Right atrium auricular region (tissue), 2 donors: ENCODE measurements around the gene DCST1. TPM values are rescaled to one million over a fixed set of nuclear protein-coding genes. Genes with fewer than 3 reads are reported as not detected.

Experiments used
- DNase-seq: peaks from one replicate; pipeline ENCODE4 v3.0.0-alpha.2; 2019; ENCODE audit warnings: low spot score
- H3K27ac ChIP-seq, 2 donors: fragments of 200-600 bp; sonication (generic); 1 replicate in 1 of 2; 2 replicates in 1 of 2; pipeline ENCODE4 v1.5.1; 2016 to 2019
- H3K27me3 ChIP-seq, 2 donors: fragments of 200-600 bp; sonication (generic); one replicate each; pipeline versions ENCODE4 v1.5.1 to v1.6.0; 2017 to 2019
- H3K36me3 ChIP-seq: fragments of 200-600 bp; sonication (generic); one replicate; pipeline ENCODE4 v1.5.1; 2016
- H3K4me1 ChIP-seq, 2 donors: fragments of 200-600 bp; sonication (generic); one replicate each; pipeline versions ENCODE4 v1.5.1 to v1.6.0; 2017 to 2019
- H3K4me3 ChIP-seq, 2 donors: fragments of 200-600 bp; sonication (generic); 1 replicate in 1 of 2; 2 replicates in 1 of 2; pipeline ENCODE4 v1.5.1; 2017 to 2019; ENCODE audit warnings: mild to moderate bottlenecking in 1 of 2, moderate library complexity in 1 of 2
- H3K9me3 ChIP-seq, 2 donors: fragments of 200-600 bp; sonication (generic); one replicate each; pipeline ENCODE4 v1.5.1; 2019
- total RNA-seq, 2 donors: library from RNA; depleted of rRNA; stranded (reverse); fragments of >200 nt; gene quantifications; one replicate each; pipeline ENCODE4 v1.1.0, GENCODE V29; 2016
- TF ChIP-seq, protein P1 (sequence below), 2 donors: fragments of 200-600 bp; sonication (generic); IDR thresholded peaks; one replicate each; pipeline ENCODE4 v1.5.1; 2019; ENCODE audit warnings: antibody characterized with exemption in 2 of 2

The DCST1 gene
- total RNA-seq, 2 donors from 2014 or later: not detected

DNA sequence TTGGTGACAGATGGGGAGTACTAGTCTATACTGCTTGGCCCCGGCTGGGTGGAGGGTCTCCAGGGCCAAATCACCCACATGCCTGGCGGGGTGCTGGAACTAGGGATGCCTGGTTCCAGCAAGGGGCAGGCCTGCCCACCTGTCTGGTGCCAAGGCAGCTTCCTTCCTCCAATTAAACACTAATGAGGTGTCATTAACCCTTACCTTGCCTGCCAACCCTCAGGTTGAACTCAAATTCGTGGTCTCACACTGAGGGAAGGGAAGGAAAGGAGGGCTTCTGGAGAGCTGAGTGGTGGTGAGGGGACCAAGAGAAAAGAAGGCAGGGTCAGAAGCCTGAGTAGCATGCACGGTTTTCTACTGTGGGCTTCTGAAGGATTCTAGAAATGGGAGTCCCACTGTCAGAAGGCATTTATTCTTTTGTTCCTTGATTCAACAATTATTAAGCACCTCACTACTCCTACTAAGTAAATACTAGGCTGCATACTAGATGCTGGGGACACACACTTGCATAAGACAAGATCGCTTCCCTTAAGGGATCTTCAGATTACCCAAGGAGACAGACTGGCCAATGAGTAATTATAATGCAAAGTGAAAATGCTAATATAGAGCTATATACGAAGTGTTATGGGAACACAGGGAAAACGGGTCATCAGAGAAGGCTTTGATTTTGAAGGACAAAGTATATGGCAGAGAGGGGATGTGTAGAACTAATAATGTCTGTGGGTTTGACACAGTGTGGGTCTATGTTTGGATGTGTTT, 39.1 kb downstream of the DCST1 start:
- peaks cover 0 to 17% of the 10 kb centered on the region in 2 donors for H3K4me1 ChIP-seq
- no peak overlapping the region for H3K4me3 ChIP-seq
- no peaks in the 10 kb centered on the region for H3K27me3 ChIP-seq
- DNase-seq: no peak
- TF ChIP-seq, protein P1, sequence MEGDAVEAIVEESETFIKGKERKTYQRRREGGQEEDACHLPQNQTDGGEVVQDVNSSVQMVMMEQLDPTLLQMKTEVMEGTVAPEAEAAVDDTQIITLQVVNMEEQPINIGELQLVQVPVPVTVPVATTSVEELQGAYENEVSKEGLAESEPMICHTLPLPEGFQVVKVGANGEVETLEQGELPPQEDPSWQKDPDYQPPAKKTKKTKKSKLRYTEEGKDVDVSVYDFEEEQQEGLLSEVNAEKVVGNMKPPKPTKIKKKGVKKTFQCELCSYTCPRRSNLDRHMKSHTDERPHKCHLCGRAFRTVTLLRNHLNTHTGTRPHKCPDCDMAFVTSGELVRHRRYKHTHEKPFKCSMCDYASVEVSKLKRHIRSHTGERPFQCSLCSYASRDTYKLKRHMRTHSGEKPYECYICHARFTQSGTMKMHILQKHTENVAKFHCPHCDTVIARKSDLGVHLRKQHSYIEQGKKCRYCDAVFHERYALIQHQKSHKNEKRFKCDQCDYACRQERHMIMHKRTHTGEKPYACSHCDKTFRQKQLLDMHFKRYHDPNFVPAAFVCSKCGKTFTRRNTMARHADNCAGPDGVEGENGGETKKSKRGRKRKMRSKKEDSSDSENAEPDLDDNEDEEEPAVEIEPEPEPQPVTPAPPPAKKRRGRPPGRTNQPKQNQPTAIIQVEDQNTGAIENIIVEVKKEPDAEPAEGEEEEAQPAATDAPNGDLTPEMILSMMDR (IDR thresholded peaks at IDR 0.05): no peak
- H3K36me3 ChIP-seq: no peaks in the 10 kb centered on the region
- H3K9me3 ChIP-seq: no peaks in the 10 kb centered on the region
- no peak overlapping the region for H3K27ac ChIP-seq

DNA sequence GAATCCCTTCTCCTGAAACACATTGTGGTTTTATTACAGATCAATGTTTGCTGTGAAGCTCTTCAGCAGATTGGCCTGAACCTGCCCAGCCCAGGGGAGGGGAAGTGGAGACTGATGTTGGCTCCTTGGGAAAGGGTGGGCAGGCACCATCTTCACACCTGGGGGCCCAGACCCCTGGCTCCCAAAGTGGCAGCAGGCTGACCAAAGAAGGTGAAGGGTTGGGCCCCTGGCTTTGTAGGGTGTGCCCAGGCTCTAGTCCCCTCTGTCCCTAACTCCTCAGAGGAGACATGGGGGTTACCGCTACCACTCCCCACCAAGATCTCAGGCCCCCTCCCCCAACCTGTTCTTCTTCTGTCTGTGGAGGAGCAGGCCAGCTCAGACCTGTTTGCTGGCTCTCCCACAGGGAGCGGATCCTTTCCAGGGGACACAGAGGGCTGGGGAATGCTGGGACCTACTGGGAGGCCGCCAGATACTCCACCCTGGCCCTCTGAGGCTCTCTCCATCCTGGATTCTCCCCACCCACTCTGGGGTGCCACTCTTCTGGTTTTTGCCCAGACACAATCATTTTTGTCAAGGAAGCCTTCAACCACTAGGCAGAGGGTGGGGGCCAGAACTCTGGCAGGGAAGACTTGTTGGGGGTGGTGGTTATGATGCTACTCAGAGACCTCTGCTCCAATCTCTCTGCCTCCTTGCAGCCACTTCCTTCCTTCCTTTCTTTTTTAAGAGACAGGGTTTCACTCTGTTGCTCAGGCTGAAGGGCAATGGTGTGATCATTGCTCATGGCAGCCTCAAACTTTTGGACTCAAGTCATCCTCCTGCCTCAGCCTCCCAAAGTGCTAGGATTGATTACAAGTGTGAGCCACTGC, 40.0 kb downstream of the DCST1 start:
- no peak for DNase-seq

DNA sequence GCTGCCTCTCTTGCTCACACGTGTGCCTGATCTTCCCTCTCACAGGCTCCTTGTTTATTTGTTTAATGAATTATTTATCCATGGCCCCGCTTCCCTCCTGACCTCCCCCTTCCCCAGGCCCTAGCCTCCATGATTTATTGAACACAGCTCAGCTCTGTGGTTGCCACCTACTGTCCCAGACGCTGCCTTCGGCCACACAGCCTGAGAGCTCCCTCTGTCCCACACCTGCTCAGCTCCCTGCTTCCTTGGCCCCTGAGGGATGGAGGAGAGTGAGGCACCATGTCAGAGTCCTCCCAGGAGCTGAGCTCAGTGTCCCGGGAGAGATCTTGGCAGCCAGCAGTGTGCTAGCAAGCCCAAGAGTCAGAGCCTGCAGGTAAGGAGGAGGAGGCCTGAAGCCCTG, 41.9 kb downstream of the DCST1 start:
- H3K4me3 ChIP-seq: no peak overlapping the region
- TF ChIP-seq, protein P1 (IDR thresholded peaks at IDR 0.05): no peak
- H3K9me3 ChIP-seq: no peaks in the 10 kb centered on the region
- peaks cover 7 to 14% of the 10 kb centered on the region in 2 donors for H3K27me3 ChIP-seq
- no peak for DNase-seq
- H3K27ac ChIP-seq: no peak overlapping the region
- H3K4me1 ChIP-seq: peaks cover 0 to 30% of the 10 kb centered on the region in 2 donors
- no peaks in the 10 kb centered on the region for H3K36me3 ChIP-seq

More for the DNA sequence above, 40.0 kb downstream of the DCST1 start:
- no peak overlapping the region for H3K27ac ChIP-seq
- peaks cover 0 to 17% of the 10 kb centered on the region in 2 donors for H3K4me1 ChIP-seq
- no peak overlapping the region for H3K4me3 ChIP-seq
- TF ChIP-seq, protein P1 (IDR thresholded peaks at IDR 0.05): no peak
- H3K9me3 ChIP-seq: no peaks in the 10 kb centered on the region
- H3K27me3 ChIP-seq: no peaks in the 10 kb centered on the region
- no peaks in the 10 kb centered on the region for H3K36me3 ChIP-seq

DNA sequence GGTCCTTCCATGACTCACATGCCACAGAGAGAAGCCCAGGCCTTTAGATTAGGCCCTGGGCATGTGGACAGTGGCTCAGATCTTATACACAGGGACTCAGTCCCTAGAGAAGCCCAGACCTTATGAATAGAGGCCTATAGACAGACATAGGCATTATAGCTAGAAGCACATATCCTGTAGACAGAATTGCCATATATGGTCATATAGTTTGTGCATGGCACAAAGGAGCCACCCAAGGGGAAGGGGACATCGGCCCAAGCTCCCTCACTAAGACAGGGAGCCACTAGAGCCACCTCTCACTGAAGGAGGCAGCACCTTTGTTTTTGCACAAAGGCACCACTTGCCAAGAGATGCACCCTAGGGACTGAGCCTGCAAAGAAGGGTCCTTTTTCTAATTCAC, 42.7 kb downstream of the DCST1 start:
- TF ChIP-seq, protein P1 (IDR thresholded peaks at IDR 0.05): no peak

DNA sequence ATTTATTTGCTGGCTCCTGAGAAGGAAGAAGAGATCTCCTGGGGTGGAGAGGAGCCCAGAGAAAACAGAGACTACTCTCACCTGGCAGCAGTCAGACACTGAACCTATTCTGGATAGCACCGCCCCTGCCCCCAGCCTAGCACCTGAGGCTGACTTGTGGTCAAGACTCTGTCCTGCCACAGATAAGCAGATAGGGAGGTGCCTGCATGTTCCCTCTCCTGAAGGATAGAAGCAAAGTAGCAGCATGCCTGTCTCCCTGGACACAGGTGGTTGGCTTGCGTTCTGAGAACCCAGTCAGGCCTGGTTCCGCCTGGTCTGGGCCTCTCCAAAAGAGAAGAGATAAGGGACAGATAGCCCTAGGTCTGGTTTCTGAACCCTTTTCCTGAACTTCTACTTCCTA, 43.7 kb downstream of the DCST1 start:
- Histone ChIP-seq H3K36me3 (no peaks in the 10 kb centered on the region), H3K4me3 (no peak overlapping the region), H3K9me3 (no peaks in the 10 kb centered on the region), H3K27me3 (peaks cover 23 to 32% of the 10 kb centered on the region in 2 donors), H3K4me1 (peaks cover 0 to 38% of the 10 kb centered on the region in 2 donors), H3K27ac (no peak overlapping the region)
- no peak for DNase-seq
- TF ChIP-seq, protein P1 (IDR thresholded peaks at IDR 0.05): no peak

More for the DNA sequence above, 42.7 kb downstream of the DCST1 start:
- Histone ChIP-seq H3K27me3 (peaks cover 15 to 22% of the 10 kb centered on the region in 2 donors), H3K36me3 (no peaks in the 10 kb centered on the region), H3K9me3 (no peaks in the 10 kb centered on the region), H3K4me3 (no peak overlapping the region), H3K4me1 (peaks cover 0 to 30% of the 10 kb centered on the region in 2 donors), H3K27ac (no peak overlapping the region)
- DNase-seq: no peak
